Sigmoid colon (tissue), 7 donors: Measurements from ENCODE around the gene PCSK7. TPM values are rescaled to one million over a fixed set of nuclear protein-coding genes. Genes with fewer than 3 reads are reported as not detected.

Experiments
- DNase-seq: peaks from one replicate; pipeline ENCODE4 v3.0.0-alpha.2; 2019
- H3K27ac ChIP-seq, 4 donors: fragments of 200-600 bp; sonication (generic); one replicate each; pipeline ENCODE4 v1.5.1; 2016 to 2019; ENCODE audit warnings: mild to moderate bottlenecking in 1 of 4
- H3K27me3 ChIP-seq, 3 donors: fragments of 200-600 bp; sonication (generic); one replicate each; pipeline ENCODE4 v1.5.1; 2019; ENCODE audit warnings: mild to moderate bottlenecking in 1 of 3
- H3K36me3 ChIP-seq, 4 donors: fragments of 200-600 bp; sonication (generic); one replicate each; pipeline ENCODE4 v1.5.1; 2016 to 2019
- H3K4me1 ChIP-seq, 4 donors: fragments of 200-600 bp; sonication (generic); one replicate each; pipeline ENCODE4 v1.5.1; 2017 to 2019
- H3K4me3 ChIP-seq, 4 donors: fragments of 200-600 bp; sonication (generic); one replicate each; pipeline ENCODE4 v1.5.1; 2017 to 2019; ENCODE audit warnings: mild to moderate bottlenecking in 2 of 4, moderate library complexity in 1 of 4
- H3K9me3 ChIP-seq, 4 donors: fragments of 200-600 bp in 3 of 4; sonication (generic) in 3 of 4; one replicate each; pipeline versions ENCODE4 v1.5.1 to v1.6.1; 2013 to 2019
- EP300 ChIP-seq, 4 donors: sonication (generic); formaldehyde crosslinking; IDR thresholded peaks; one replicate each; pipeline ENCODE4 v1.6.1; 2017; ENCODE audit warnings: antibody characterized with exemption in 4 of 4
- POLR2A ChIP-seq, 2 donors: fragments of 450-650 bp; IDR thresholded peaks; one replicate each; pipeline ENCODE4 v1.6.1; 2016; ENCODE audit warnings: antibody characterized with exemption in 2 of 2, mild to moderate bottlenecking in 2 of 2, moderate library complexity in 2 of 2
- POLR2AphosphoS5 ChIP-seq, 4 donors: sonication (generic); formaldehyde crosslinking; IDR thresholded peaks; one replicate each; pipeline ENCODE4 v1.6.1; 2017; ENCODE audit warnings: antibody characterized with exemption in 4 of 4
- WGBS, 2 donors: extraction: QIAGEN DNeasy Blood & Tissue Kit; methylation state at CpG; one replicate each; pipeline ENCODE4 v1.1.7; 2013; 5-methylcytosine and 5-hydroxymethylcytosine counted together
- intact Hi-C: fragments of 100-400 bp; cut with DNase I; formaldehyde crosslinking; loops from one replicate; pipeline ENCODE4 v1.15.1; 2023
- polyA plus RNA-seq, 3 donors: library from polyadenylated mRNA; stranded (reverse); fragments of 200-250 nt; gene quantifications; one replicate each; pipeline ENCODE4 v1.2.3, GENCODE V29; 2013
- total RNA-seq, 4 donors: library from RNA; depleted of rRNA; stranded (reverse); fragments of >200 nt; gene quantifications; one replicate each; pipeline ENCODE4 v1.1.0, GENCODE V29; 2016
- TF ChIP-seq, protein P1 (sequence below), 4 experiments: fragments of 450-650 bp in 3 of 4; fragments of 200-600 bp in 1 of 4; IDR thresholded peaks; one replicate each; pipeline ENCODE4 v1.5.1; 2016 to 2019; ENCODE audit warnings: antibody characterized with exemption in 4 of 4, mild to moderate bottlenecking in 3 of 4, moderate library complexity in 2 of 4
- donor health status: healthy with polysubstance abuse.
- donor health status: Bipolar disorder and iron deficiency.
- donor health status: healthy.

Gene PCSK7
- total and polyA plus RNA-seq, 7 donors, result 18.0 to 116 (median 29.8) TPM

DNA sequence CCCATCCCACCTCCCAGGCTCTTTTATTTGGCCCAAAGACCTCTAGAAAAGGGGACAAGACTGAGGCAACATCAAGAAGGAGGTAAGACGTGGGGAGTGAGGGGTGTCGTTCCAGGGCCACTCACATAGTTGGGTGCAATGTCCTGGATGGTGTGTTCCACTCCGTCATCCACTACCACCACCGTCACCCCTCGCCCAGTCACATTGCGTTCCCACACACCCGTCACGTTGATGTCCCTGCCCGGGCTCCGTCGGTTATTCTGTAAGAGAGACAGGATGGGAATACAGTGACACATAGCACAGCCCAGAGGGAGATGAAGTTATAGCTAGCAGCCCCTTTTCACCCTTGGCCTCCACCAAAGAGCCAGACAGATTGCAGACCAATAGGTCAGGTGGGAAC lies 3.8 kb downstream of the PCSK7 start:
- intact Hi-C loops, result loop anchor here (5.0 kb wide), 2 partner anchors 346 to 441 kb away; partner anchors contain the start of gene ZPR1
- H3K9me3 ChIP-seq, result no peaks in the 10 kb centered on the region
- TF ChIP-seq POLR2A (IDR thresholded peaks at IDR 0.05) (no peak), EP300 (IDR thresholded peaks at IDR 0.05) (no peak), POLR2AphosphoS5 (IDR thresholded peaks at IDR 0.05) (no peak)
- TF ChIP-seq, protein P1, sequence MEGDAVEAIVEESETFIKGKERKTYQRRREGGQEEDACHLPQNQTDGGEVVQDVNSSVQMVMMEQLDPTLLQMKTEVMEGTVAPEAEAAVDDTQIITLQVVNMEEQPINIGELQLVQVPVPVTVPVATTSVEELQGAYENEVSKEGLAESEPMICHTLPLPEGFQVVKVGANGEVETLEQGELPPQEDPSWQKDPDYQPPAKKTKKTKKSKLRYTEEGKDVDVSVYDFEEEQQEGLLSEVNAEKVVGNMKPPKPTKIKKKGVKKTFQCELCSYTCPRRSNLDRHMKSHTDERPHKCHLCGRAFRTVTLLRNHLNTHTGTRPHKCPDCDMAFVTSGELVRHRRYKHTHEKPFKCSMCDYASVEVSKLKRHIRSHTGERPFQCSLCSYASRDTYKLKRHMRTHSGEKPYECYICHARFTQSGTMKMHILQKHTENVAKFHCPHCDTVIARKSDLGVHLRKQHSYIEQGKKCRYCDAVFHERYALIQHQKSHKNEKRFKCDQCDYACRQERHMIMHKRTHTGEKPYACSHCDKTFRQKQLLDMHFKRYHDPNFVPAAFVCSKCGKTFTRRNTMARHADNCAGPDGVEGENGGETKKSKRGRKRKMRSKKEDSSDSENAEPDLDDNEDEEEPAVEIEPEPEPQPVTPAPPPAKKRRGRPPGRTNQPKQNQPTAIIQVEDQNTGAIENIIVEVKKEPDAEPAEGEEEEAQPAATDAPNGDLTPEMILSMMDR (IDR thresholded peaks at IDR 0.05), result no peak
- H3K36me3 ChIP-seq, result peaks cover 19 to 52% (median 33%) of the 10 kb centered on the region in 4 donors
- 94 to 95% methylated on average over 11 of the region's 11 CpGs for WGBS, 2 donors
- DNase-seq, result peak; percentile 61
- no peaks in the 10 kb centered on the region for H3K27me3 ChIP-seq
- H3K27ac ChIP-seq, result no peak overlapping the region
- no peak overlapping the region for H3K4me3 ChIP-seq
- H3K4me1 ChIP-seq, result peaks cover 2 to 58% (median 51%) of the 10 kb centered on the region in 4 donors

DNA sequence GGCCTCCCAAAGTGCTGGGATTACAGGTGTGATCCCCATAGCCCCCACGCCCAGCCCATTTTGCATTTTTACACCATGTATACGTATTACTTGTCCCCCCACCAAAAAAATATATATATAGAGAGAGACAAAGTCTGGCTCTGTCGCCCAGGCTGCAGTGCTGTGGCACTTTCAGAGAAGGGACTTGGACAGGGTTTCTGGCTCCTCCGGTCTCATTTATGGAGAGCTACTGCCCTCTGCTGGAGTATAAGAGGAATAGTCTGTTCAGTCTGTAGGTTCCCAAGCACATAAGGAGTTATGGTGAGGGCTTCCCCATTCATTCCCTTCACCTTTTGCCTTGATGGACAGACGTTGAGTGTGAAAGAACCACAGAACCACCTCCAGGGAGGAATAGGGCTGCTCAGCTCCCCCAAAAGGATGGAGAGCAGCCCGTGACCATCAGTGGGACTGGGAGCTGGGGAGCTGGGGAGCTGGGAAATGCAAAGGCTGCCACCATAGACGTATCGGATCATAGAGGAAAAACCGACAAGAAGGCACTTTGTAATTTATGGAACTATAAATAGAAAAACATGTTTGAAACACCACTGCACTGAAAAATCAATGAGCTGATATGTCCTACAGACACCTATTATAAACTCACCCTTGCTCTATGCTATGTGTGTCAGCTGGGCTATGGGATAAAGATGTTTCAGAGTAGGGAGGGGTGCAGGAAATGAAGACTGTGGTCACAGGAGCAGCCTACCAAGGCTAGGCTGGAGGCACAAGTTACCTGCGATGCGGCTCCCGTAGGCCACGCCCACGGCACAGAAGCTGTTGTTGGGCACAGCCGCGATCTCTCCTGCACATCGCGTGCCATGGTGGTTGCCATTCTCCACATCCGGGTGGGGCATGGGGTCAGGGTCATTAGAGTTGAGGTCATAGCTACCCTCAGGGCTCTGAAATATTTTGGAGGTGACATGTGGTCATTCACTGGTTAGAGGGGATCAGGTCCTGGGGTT lies 5.2 kb downstream of the PCSK7 start:
- intact Hi-C loops, result loop anchor here (2.0 to 5.0 kb wide), 3 partner anchors 46 to 439 kb away; partner anchors contain the start of gene ZPR1
- peaks cover 19 to 52% (median 33%) of the 10 kb centered on the region in 4 donors for H3K36me3 ChIP-seq
- DNase-seq, result peak; percentile 81

DNA sequence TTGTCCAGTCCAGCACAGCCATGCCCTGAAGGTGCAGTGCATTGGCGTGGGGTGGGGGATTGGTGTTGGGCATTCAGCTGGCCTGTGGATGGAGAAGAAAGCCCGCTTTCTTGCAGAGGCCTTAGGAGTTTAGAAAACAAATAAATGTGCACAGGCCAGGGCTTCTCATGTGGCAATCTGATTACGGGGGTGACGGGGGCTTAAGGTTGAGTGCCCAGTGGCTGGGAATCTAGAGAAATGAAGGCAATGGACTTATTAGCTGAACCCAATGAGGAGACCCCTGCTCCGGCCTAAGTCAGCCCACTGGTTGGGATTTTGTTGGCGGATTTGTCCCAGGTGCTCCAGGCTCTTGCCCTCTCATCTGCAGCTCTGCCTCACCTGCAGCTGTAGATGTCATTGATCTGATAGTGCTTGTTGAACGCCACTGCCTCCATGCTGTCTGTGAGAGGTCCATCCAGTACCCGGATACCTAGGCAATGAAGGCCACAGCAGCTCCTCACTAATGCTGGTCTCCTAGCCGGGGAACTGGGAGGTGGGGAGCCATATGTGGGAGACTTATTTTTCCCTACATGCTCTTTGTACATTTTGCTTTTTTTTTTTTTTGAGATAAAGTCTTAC lies 6.2 kb downstream of the PCSK7 start:
- H3K27ac ChIP-seq, result peak overlapping the region; percentile 33 to 95 (median 91)
- 93 to 95% methylated on average over 9 of the region's 9 CpGs for WGBS, 2 donors
- H3K4me1 ChIP-seq, result peaks cover 0 to 72% (median 64%) of the 10 kb centered on the region in 4 donors
- H3K4me3 ChIP-seq, result no peak overlapping the region
- H3K36me3 ChIP-seq, result peaks cover 19 to 52% (median 33%) of the 10 kb centered on the region in 4 donors
- intact Hi-C loops, result loop anchor here (2.0 to 5.0 kb wide), 4 partner anchors 45 to 438 kb away; partner anchors contain the start of genes SIK3 and ZPR1
- H3K27me3 ChIP-seq, result no peaks in the 10 kb centered on the region
- DNase-seq, result peak; percentile 58
- H3K9me3 ChIP-seq, result no peaks in the 10 kb centered on the region
- no peak for TF ChIP-seq POLR2AphosphoS5 (IDR thresholded peaks at IDR 0.05)
- TF ChIP-seq EP300 (IDR thresholded peaks at IDR 0.05), result no peak
- TF ChIP-seq POLR2A (IDR thresholded peaks at IDR 0.05), result no peak
- TF ChIP-seq, protein P1 (IDR thresholded peaks at IDR 0.05), result no peak

More for the DNA sequence above, 5.2 kb downstream of the PCSK7 start:
- no peaks in the 10 kb centered on the region for H3K9me3 ChIP-seq
- no peak overlapping the region for H3K4me3 ChIP-seq
- 56 to 70% methylated on average over 19 of the region's 19 CpGs for WGBS, 2 donors
- no peak for TF ChIP-seq POLR2A (IDR thresholded peaks at IDR 0.05)
- peak in 2 of 4 donors; percentile 34 to 53 for TF ChIP-seq POLR2AphosphoS5 (IDR thresholded peaks at IDR 0.05)
- TF ChIP-seq, protein P1 (IDR thresholded peaks at IDR 0.05), result peak in 3 of 4 experiments; percentile 74 to 95 (median 82)
- peaks cover 0 to 72% (median 63%) of the 10 kb centered on the region in 4 donors for H3K4me1 ChIP-seq
- H3K27me3 ChIP-seq, result no peaks in the 10 kb centered on the region
- peak overlapping the region; percentile 33 to 95 (median 91) for H3K27ac ChIP-seq

DNA sequence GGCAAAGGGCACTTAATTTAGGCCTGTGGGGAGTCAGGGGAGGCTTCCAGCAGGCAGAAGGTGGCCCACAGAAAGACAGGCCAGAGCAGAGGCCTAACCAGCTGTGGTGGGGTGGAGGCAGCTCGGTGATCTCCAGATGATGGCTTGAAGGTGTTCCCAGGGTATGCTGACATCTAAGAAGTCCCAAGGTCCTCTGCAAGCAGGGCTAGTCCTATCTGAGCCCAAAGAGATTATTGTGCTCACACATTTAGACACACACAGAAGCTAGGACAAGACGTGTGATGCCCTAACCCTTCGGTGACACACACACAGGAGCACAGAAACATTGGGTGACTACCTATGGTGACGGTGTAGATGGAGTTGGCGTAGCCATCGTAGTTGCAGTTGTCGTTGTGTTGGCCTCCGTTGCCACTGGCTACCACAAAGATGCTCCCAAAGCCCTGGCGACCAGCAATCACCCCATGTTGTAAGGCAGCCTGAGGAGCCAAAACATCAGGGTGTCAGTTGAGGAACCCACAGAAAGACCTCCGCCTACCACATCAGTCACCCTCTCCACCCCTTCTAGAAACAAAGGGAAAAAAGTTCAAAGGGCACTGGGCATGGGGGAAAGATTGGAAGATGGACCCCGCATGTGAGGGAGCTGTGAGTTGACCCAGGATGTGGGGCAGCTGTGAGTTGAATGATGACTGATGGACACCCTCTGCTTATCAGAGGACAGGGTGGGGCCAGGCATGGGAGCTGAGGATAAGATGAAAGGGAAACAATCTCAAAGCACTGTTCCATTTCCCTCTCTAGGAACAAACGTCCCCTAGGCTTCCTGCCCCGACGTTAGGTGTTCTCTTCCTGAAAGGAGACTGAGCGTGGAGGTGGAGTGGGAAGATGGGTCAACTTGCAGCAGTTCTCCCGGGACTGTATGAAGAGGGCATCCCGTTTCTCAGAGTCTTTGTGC lies 7.9 kb downstream of the PCSK7 start:
- Histone ChIP-seq H3K27me3 (no peaks in the 10 kb centered on the region), H3K9me3 (no peaks in the 10 kb centered on the region), H3K4me3 (no peak overlapping the region), H3K27ac (peak overlapping the region; percentile 89 to 95 (median 91)), H3K36me3 (peaks cover 14 to 47% (median 25%) of the 10 kb centered on the region in 4 donors), H3K4me1 (peaks cover 0 to 74% (median 70%) of the 10 kb centered on the region in 4 donors)
- TF ChIP-seq, protein P1 (IDR thresholded peaks at IDR 0.05), result no peak
- TF ChIP-seq POLR2A (IDR thresholded peaks at IDR 0.05) (no peak), EP300 (IDR thresholded peaks at IDR 0.05) (no peak), POLR2AphosphoS5 (IDR thresholded peaks at IDR 0.05) (no peak)
- intact Hi-C loops, result loop anchor here (2.0 kb wide), 1 partner anchor 125 kb away; the partner anchor contains the start of gene SIK3
- WGBS, 2 donors, result 66 to 80% methylated on average over 17 of the region's 17 CpGs
- peak; percentile 60 for DNase-seq
